Measurements from ENCODE around the gene LMF2. TPM values are rescaled to one million over a fixed set of nuclear protein-coding genes. Genes with fewer than 3 reads are reported as not detected.
A peak's percentile ranks its signal among the peaks of the same experiment; 100 is the strongest.
"Not testable (repeated sequence)": the region's sequence is repeated elsewhere in the genome, so short reads cannot be mapped to it uniquely, and the experiment has no call there.

The LMF2 gene
- polyA plus RNA-seq, 1 of the 3 experiments (the other 2 are of a cell fraction): 34.3 TPM

DNA sequence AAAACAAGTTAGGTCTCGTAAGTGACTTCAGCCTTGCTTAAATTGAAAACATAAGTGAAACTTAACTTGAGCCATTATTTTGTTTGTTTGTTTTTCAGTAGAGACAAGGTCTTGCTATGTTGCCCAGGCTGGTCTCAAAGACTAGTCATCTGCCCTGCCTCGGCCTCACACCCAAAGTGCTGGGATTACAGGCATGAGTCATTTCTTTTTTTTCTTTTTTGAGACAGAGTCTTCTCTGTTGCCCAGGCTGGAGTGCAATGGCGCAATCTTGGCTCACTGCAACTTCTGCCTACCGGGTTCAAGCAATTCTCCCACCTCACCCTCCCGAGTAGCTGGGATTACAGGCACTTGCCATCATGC lies 34.1 kb upstream of the LMF2 start:
- CTCF ChIA-PET: interaction anchor here (3.1 kb wide), 1 partner anchor 21 kb away, joined by 19 read pairs; the partner anchor contains the start of gene SYCE3
- H3K4me2 ChIP-seq; H3K27me3 ChIP-seq (ENCODE audit: insufficient read depth); H3F3A ChIP-seq (replicated peaks; ENCODE audit: insufficient read depth); DNase-seq; H3K9me3 ChIP-seq; H3K4me1 ChIP-seq (ENCODE audit: control insufficient read depth in 1 of 2, insufficient read depth in 2 of 2, low read depth in 1 of 2, low read length in 1 of 2); H3K79me2 ChIP-seq (ENCODE audit: insufficient read depth); H3K9ac ChIP-seq; H3K27ac ChIP-seq (ENCODE audit: low read depth in 2 of 2, low read length in 1 of 2); POLR2A ChIA-PET; H2AFZ ChIP-seq (ENCODE audit: low read depth); H3K36me3 ChIP-seq (replicated peaks in 1 of 2; ENCODE audit: control insufficient read depth in 1 of 2, insufficient read depth in 2 of 2, low read length in 1 of 2); H4K20me1 ChIP-seq (ENCODE audit: insufficient read depth); H3K4me3 ChIP-seq (ENCODE audit: low read depth in 2 of 2, low read length in 1 of 2); H3K9me2 ChIP-seq: not testable (repeated sequence)
- WGBS (ENCODE audit: low lambda C conversion rate): 69% methylated on average over 5 of the region's 5 CpGs
- TF ChIP-seq FOSL2 (IDR thresholded peaks at IDR 0.05; ENCODE audit: borderline replicate concordance, low read depth): peak; percentile 29; the same call in 1 of the 2 replicates

DNA sequence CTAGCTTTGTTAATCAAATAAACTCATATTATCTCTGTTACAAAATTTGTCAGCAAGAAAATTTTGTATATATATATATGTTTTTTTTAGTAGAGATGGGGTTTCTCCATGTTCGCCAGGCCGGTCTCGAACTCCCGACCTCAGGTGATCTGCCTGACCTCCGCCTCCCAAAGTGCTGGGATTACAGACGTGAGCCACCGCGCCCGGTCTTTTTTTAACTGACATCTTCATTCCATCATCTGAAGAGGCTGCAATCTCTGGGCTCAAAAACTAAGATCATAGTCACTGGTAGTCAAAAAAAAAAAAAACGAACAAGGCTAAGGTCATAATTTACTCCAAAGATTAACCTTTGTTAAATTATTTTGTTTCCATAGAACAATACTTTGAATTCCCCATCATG lies 32.9 kb upstream of the LMF2 start:
- Histone ChIP-seq H3K9ac (no peak overlapping the region), H3K4me3 (ENCODE audit: low read depth in 2 of 2, low read length in 1 of 2) (no peak overlapping the region), H2AFZ (ENCODE audit: low read depth) (no peak overlapping the region; the same call in 1 of the 2 replicates), H4K20me1 (ENCODE audit: insufficient read depth) (no peaks in the 10 kb centered on the region), H3K4me2 (no peak overlapping the region), H3K79me2 (ENCODE audit: insufficient read depth) (no peaks in the 10 kb centered on the region), H3K9me2 (no peaks in the 10 kb centered on the region), H3F3A (replicated peaks; ENCODE audit: insufficient read depth) (peaks cover 7% of the 10 kb centered on the region), H3K9me3 (no peaks in the 10 kb centered on the region), H3K4me1 (ENCODE audit: control insufficient read depth in 1 of 2, insufficient read depth in 2 of 2, low read depth in 1 of 2, low read length in 1 of 2) (peaks cover 1 to 6% of the 10 kb centered on the region in 2 experiments; a peak in 2 of 4 replicates), H3K27me3 (ENCODE audit: insufficient read depth) (no peaks in the 10 kb centered on the region), H3K36me3 (replicated peaks in 1 of 2; ENCODE audit: control insufficient read depth in 1 of 2, insufficient read depth in 2 of 2, low read length in 1 of 2) (no peaks in the 10 kb centered on the region), H3K27ac (ENCODE audit: low read depth in 2 of 2, low read length in 1 of 2) (no peak overlapping the region)
- TF ChIP-seq FOXM1 (IDR thresholded peaks at IDR 0.05; ENCODE audit: low read depth): no peak
- no peak for TF ChIP-seq MEF2A (IDR thresholded peaks at IDR 0.05; ENCODE audit: borderline replicate concordance, low read depth)
- TF ChIP-seq NRF1 (IDR thresholded peaks at IDR 0.05; ENCODE audit: low read depth, low read length): no peak
- TF ChIP-seq, protein P1, sequence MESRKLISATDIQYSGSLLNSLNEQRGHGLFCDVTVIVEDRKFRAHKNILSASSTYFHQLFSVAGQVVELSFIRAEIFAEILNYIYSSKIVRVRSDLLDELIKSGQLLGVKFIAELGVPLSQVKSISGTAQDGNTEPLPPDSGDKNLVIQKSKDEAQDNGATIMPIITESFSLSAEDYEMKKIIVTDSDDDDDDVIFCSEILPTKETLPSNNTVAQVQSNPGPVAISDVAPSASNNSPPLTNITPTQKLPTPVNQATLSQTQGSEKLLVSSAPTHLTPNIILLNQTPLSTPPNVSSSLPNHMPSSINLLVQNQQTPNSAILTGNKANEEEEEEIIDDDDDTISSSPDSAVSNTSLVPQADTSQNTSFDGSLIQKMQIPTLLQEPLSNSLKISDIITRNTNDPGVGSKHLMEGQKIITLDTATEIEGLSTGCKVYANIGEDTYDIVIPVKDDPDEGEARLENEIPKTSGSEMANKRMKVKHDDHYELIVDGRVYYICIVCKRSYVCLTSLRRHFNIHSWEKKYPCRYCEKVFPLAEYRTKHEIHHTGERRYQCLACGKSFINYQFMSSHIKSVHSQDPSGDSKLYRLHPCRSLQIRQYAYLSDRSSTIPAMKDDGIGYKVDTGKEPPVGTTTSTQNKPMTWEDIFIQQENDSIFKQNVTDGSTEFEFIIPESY (IDR thresholded peaks at IDR 0.05; ENCODE audit: borderline replicate concordance, low read depth): no peak
- TF ChIP-seq, protein P2, sequence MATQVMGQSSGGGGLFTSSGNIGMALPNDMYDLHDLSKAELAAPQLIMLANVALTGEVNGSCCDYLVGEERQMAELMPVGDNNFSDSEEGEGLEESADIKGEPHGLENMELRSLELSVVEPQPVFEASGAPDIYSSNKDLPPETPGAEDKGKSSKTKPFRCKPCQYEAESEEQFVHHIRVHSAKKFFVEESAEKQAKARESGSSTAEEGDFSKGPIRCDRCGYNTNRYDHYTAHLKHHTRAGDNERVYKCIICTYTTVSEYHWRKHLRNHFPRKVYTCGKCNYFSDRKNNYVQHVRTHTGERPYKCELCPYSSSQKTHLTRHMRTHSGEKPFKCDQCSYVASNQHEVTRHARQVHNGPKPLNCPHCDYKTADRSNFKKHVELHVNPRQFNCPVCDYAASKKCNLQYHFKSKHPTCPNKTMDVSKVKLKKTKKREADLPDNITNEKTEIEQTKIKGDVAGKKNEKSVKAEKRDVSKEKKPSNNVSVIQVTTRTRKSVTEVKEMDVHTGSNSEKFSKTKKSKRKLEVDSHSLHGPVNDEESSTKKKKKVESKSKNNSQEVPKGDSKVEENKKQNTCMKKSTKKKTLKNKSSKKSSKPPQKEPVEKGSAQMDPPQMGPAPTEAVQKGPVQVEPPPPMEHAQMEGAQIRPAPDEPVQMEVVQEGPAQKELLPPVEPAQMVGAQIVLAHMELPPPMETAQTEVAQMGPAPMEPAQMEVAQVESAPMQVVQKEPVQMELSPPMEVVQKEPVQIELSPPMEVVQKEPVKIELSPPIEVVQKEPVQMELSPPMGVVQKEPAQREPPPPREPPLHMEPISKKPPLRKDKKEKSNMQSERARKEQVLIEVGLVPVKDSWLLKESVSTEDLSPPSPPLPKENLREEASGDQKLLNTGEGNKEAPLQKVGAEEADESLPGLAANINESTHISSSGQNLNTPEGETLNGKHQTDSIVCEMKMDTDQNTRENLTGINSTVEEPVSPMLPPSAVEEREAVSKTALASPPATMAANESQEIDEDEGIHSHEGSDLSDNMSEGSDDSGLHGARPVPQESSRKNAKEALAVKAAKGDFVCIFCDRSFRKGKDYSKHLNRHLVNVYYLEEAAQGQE (IDR thresholded peaks at IDR 0.05; ENCODE audit: low read depth, low read length): no peak
- no peak for TF ChIP-seq RCOR1 (IDR thresholded peaks at IDR 0.05; ENCODE audit: low read length)
- TF ChIP-seq CHD2 (IDR thresholded peaks at IDR 0.05; ENCODE audit: low read length, partially characterized antibody): no peak
- TF ChIP-seq, protein P3, sequence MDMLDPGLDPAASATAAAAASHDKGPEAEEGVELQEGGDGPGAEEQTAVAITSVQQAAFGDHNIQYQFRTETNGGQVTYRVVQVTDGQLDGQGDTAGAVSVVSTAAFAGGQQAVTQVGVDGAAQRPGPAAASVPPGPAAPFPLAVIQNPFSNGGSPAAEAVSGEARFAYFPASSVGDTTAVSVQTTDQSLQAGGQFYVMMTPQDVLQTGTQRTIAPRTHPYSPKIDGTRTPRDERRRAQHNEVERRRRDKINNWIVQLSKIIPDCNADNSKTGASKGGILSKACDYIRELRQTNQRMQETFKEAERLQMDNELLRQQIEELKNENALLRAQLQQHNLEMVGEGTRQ (IDR thresholded peaks at IDR 0.05; ENCODE audit: borderline replicate concordance, low read depth, low read length): no peak
- no peak for TF ChIP-seq GATA2 (CRISPR knock-in tag; IDR thresholded peaks at IDR 0.05)
- no peak for TF ChIP-seq JUND (IDR thresholded peaks at IDR 0.05)
- TF ChIP-seq YY1 (IDR thresholded peaks at IDR 0.05; ENCODE audit: low read depth): no peak
- no peak for TF ChIP-seq ELF1 (IDR thresholded peaks at IDR 0.05)
- no peak for TF ChIP-seq EP300 (IDR thresholded peaks at IDR 0.05; ENCODE audit: borderline replicate concordance in 1 of 2, low read depth in 1 of 2, low read length in 1 of 2)
- POLR2A ChIA-PET: no interaction called here
- CTCF ChIA-PET: interaction anchor here (1.2 to 3.1 kb wide), 3 partner anchors 9 to 23 kb away, joined by 3 to 19 read pairs (median 14); partner anchors contain the start of genes SCO2 and SYCE3
- no peak for DNase-seq
- 87% methylated on average over 10 of the region's 10 CpGs for WGBS (ENCODE audit: low lambda C conversion rate)
